GM19328 (cell line): ENCODE measurements around the gene SCO1.
"Not testable (repeated sequence)": the region's sequence is repeated elsewhere in the genome, so short reads cannot be mapped to it uniquely, and the experiment has no call there.

Experiments
- ATAC-seq: cut with Tn5 transposase; IDR thresholded peaks from one replicate; pipeline ENCODE4 v1.9.1; 2021; ENCODE audit warnings: mild to moderate bottlenecking, moderate library complexity; ENCODE audit not compliant: unreplicated experiment

The SCO1 gene

GRCh38 chr17:10726196-10726595 is 28.9 kb upstream of the SCO1 start:
- no peak for ATAC-seq

GRCh38 chr17:10725262-10725661 is 27.9 kb upstream of the SCO1 start:
- ATAC-seq, result no peak

- no peak for ATAC-seq
Observed at GRCh38 chr17:10724546-10725195, 27.3 kb upstream of the SCO1 start.

GRCh38 chr17:10718547-10718946 is 21.2 kb upstream of the SCO1 start:
- no peak for ATAC-seq

GRCh38 chr17:10716218-10716617 is 18.9 kb upstream of the SCO1 start:
- no peak for ATAC-seq

- ATAC-seq, result no peak
Observed at GRCh38 chr17:10713318-10713717, 16.0 kb upstream of the SCO1 start.

- ATAC-seq, result no peak
Observed at GRCh38 chr17:10705727-10706126, 8.4 kb upstream of the SCO1 start.

GRCh38 chr17:10702574-10702973 is 5.2 kb upstream of the SCO1 start:
- no peak for ATAC-seq

- no peak for ATAC-seq
Observed at GRCh38 chr17:10699856-10700255, 2.5 kb upstream of the SCO1 start.

GRCh38 chr17:10698096-10698818 is 924 bp upstream of the SCO1 start:
- no peak for ATAC-seq

- ATAC-seq, result not testable (repeated sequence)
Observed at GRCh38 chr17:10695875-10696407, 1.4 kb downstream of the SCO1 start.

- no peak for ATAC-seq
Observed at GRCh38 chr17:10687499-10687898, 9.8 kb downstream of the SCO1 start.

- no peak for ATAC-seq
Observed at GRCh38 chr17:10683853-10684252, 13.5 kb downstream of the SCO1 start.

GRCh38 chr17:10681866-10682446 is 15.4 kb downstream of the SCO1 start:
- ATAC-seq, result no peak

- ATAC-seq, result no peak
Observed at GRCh38 chr17:10674704-10675103, 22.6 kb downstream of the SCO1 start.

GRCh38 chr17:10673312-10673711 is 24.0 kb downstream of the SCO1 start:
- ATAC-seq, result no peak

- ATAC-seq, result no peak
Observed at GRCh38 chr17:10668775-10669174, 28.6 kb downstream of the SCO1 start.

GRCh38 chr17:10666906-10667305 is 30.4 kb downstream of the SCO1 start:
- no peak for ATAC-seq

- no peak for ATAC-seq
Observed at GRCh38 chr17:10664571-10664970, 32.8 kb downstream of the SCO1 start.

- ATAC-seq, result no peak
Observed at GRCh38 chr17:10663231-10663630, 34.1 kb downstream of the SCO1 start.

GRCh38 chr17:10661437-10661836 is 35.9 kb downstream of the SCO1 start:
- no peak for ATAC-seq

GRCh38 chr17:10657879-10658278 is 39.5 kb downstream of the SCO1 start:
- no peak for ATAC-seq
